C4-2B (cell line): ENCODE results near the gene CCDC8.

Experiments used
- H3K27ac ChIP-seq: fragments of 450-650 bp; 2 replicates; pipeline ENCODE4 v1.5.1; 2017
- CTCF ChIP-seq: fragments of 450-650 bp; conservative IDR thresholded peaks from 2 replicates; pipeline ENCODE4 v1.5.1; 2017; ENCODE audit warnings: mild to moderate bottlenecking
- ZFX ChIP-seq: fragments of 450-650 bp; IDR thresholded peaks from 2 replicates; pipeline ENCODE4 v1.6.1; 2017

Gene CCDC8

DNA sequence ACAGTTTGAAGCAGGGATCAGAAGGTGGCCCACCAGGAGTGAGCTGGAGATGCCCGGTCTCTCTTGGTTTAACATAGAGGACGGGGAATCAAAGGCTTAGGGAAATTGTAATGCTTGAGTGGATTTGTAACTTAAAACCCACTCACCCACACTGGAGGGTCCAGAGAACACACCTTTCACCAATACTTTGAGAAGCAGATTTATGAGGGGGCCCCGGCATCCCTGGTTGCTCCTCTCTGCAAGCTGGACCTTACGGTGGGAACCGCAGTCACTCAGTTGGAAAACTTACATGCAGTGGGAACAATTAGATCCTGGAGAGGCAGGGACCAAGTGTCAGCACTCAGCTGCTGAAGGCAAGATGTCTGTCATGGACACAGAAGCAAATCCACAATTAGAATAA is 45.9 kb downstream of the CCDC8 start:
- H3K27ac ChIP-seq = no peak overlapping the region
- TF ChIP-seq CTCF (no peak), ZFX (no peak)

GRCh38 chr19:46366620-46367292 is 46.6 kb downstream of the CCDC8 start:
- no peak overlapping the region for H3K27ac ChIP-seq
- TF ChIP-seq CTCF (no peak), ZFX (no peak)

- no peak overlapping the region for H3K27ac ChIP-seq
- TF ChIP-seq ZFX (no peak), CTCF (no peak)
These were observed 47.8 kb downstream of the CCDC8 start for GRCh38 chr19:46365561-46365960.

GRCh38 chr19:46364359-46364758 is 49.0 kb downstream of the CCDC8 start:
- TF ChIP-seq ZFX (no peak), CTCF (no peak)
- no peak overlapping the region for H3K27ac ChIP-seq

DNA sequence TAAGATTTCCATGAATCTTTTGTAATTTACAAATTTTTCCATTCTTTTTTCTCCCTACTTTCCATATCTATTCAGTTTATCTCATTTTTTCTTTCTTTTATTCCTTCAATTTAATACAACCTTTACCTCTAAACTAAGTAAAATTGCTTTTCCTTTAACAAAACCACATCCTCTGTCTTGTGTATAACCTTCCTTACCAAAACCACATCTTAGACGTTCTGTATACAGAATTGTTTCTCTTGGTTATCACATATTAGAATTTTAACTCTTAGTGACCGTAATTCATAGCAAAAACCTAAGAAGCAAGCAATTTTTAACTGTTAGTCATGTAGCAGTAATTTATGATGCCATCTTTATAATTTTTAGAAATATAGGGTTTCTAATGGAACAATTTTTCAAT is 51.4 kb downstream of the CCDC8 start:
- TF ChIP-seq ZFX = no peak
- no peak for TF ChIP-seq CTCF
- no peak overlapping the region for H3K27ac ChIP-seq
